Osteocyte (in vitro differentiated cells): ENCODE measurements around the gene FFAR3. TPM values are rescaled to one million over a fixed set of nuclear protein-coding genes. Genes with fewer than 3 reads are reported as not detected.

Source experiments
- DNase-seq: peaks from one replicate; pipeline ENCODE4 v3.0.0; 2021; ENCODE audit warnings: mixed read lengths; ENCODE audit not compliant: unreplicated experiment; ENCODE audit errors: extremely low spot score
- H3K27ac Mint-ChIP-seq: one replicate; pipeline ENCODE4 v1.8.0; 2021; ENCODE audit warnings: mild to moderate bottlenecking, mixed read lengths; ENCODE audit not compliant: unreplicated experiment
- H3K27me3 Mint-ChIP-seq: one replicate; pipeline ENCODE4 v1.8.0; 2021; ENCODE audit warnings: mixed read lengths; ENCODE audit not compliant: unreplicated experiment
- H3K36me3 Mint-ChIP-seq: one replicate; pipeline ENCODE4 v1.8.0; 2021; ENCODE audit warnings: mixed read lengths; ENCODE audit not compliant: unreplicated experiment
- H3K4me1 Mint-ChIP-seq: one replicate; pipeline ENCODE4 v1.8.0; 2021; ENCODE audit warnings: mixed read lengths; ENCODE audit not compliant: unreplicated experiment
- H3K4me3 Mint-ChIP-seq: one replicate; pipeline ENCODE4 v1.8.0; 2021; ENCODE audit warnings: mild to moderate bottlenecking, moderate library complexity, mixed read lengths; ENCODE audit not compliant: unreplicated experiment
- H3K9me3 Mint-ChIP-seq: one replicate; pipeline ENCODE4 v1.8.0; 2021; ENCODE audit warnings: mixed read lengths; ENCODE audit not compliant: unreplicated experiment
- CTCF ChIP-seq: fragments of 200-600 bp; sonication (generic); IDR thresholded peaks from 2 replicates; pipeline ENCODE4 v1.5.0; 2021; ENCODE audit warnings: antibody characterized with exemption, mild to moderate bottlenecking, moderate library complexity
- total RNA-seq: library from RNA; stranded (reverse); gene quantifications from 2 replicates; pipeline ENCODE4 v1.2.1, GENCODE V29; 2021

FFAR3 gene
- total RNA-seq, 1 donor from 2014 or later = not detected

DNA sequence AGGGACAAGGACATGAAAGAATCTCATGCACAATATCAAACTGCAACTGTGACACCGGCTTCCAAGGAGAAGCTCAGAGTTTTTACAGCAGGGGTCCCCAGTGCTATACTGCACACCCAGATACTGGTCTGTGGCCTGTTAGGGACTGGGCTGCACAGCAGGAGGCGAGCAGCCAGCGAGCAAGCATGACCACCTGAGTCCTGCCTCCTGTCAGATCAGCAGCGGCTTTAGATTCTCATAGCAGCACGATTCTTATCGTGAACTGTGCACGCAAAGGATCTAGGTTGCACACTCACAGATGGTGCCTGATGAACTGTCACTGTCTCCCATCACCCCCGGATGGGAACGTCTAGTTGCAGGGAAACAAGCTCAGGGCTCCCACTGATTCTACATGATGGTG is 42.4 kb upstream of the FFAR3 start:
- Mint-ChIP-seq H3K36me3 (no peaks in the 10 kb centered on the region), H3K4me1 (peaks cover 9% of the 10 kb centered on the region), H3K27me3 (no peaks in the 10 kb centered on the region), H3K9me3 (no peaks in the 10 kb centered on the region), H3K27ac (no peak overlapping the region), H3K4me3 (no peak overlapping the region)
- no peak for TF ChIP-seq CTCF
- no peak for DNase-seq

- H3K4me3 Mint-ChIP-seq = no peak overlapping the region
- H3K36me3 Mint-ChIP-seq = no peaks in the 10 kb centered on the region
- no peaks in the 10 kb centered on the region for H3K9me3 Mint-ChIP-seq
- H3K4me1 Mint-ChIP-seq = peaks cover 9% of the 10 kb centered on the region
- TF ChIP-seq CTCF = no peak
- no peaks in the 10 kb centered on the region for H3K27me3 Mint-ChIP-seq
- no peak overlapping the region for H3K27ac Mint-ChIP-seq
- DNase-seq = no peak
These were observed 41.7 kb upstream of the FFAR3 start for GRCh38 chr19:35316560-35316959.

- Mint-ChIP-seq H3K27ac (no peak overlapping the region), H3K9me3 (no peaks in the 10 kb centered on the region), H3K27me3 (peaks cover 3% of the 10 kb centered on the region), H3K4me3 (no peak overlapping the region), H3K36me3 (no peaks in the 10 kb centered on the region), H3K4me1 (peaks cover 9% of the 10 kb centered on the region)
- TF ChIP-seq CTCF = no peak
- DNase-seq = no peak
These were observed 40.7 kb upstream of the FFAR3 start for GRCh38 chr19:35317464-35318043.

- Mint-ChIP-seq H3K4me1 (peaks cover 8% of the 10 kb centered on the region), H3K27ac (peak overlapping the region; percentile 31), H3K9me3 (no peaks in the 10 kb centered on the region), H3K27me3 (peaks cover 4% of the 10 kb centered on the region), H3K36me3 (no peaks in the 10 kb centered on the region), H3K4me3 (no peak overlapping the region)
- no peak for TF ChIP-seq CTCF
- DNase-seq = no peak
These were observed 39.4 kb upstream of the FFAR3 start for GRCh38 chr19:35318679-35319448.

DNA sequence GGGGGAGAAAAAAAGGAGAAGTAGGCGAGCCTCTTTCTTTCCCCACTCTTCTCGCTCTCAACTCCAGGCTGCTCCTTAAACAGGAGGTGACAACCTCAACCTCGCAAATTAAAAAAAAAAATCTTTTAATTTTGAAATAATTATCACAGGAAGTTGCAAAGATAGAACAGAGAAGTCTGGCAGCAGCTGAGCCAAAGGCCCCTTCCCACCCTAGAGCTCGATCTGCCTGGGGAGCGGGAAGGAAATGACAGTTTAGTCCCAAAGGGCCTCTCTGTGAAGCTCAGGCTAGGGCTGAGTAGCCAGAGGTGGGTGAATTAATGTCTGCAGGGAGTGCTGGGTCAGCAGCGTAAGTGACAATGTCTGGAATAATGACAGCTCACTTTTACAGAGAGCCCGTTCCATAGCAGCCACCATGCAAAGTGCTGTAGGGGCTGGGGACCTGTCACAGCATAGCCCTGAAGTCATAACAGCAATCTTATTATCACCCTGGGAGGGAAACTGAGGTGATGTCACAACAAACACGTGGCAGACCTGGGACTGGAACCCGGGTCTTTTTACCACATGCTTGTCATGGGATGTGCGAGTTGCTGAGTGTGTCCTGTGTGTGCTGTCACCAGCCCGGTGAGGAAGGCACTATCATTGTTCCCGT is 38.1 kb upstream of the FFAR3 start:
- Mint-ChIP-seq H3K4me1 (peaks cover 8% of the 10 kb centered on the region), H3K9me3 (no peaks in the 10 kb centered on the region), H3K36me3 (no peaks in the 10 kb centered on the region), H3K27ac (no peak overlapping the region), H3K4me3 (no peak overlapping the region), H3K27me3 (peaks cover 8% of the 10 kb centered on the region)
- no peak for DNase-seq
- no peak for TF ChIP-seq CTCF
